ENCODE measurements around the gene FAAH.
"Not testable (repeated sequence)": the region's sequence is repeated elsewhere in the genome, so short reads cannot be mapped to it uniquely, and the experiment has no call there.

Gene FAAH

GRCh38 chr1:46394108-46394871 lies at the start of gene FAAH:
Gene FAAH (plus strand): TSS chr1:46394317. CDS start chr1:46394349, 32 bp downstream.
- peak; percentile 73 for DNase-seq

GRCh38 chr1:46344481-46344880 lies 49.6 kb upstream of the FAAH start:
- DNase-seq, result no peak

- DNase-seq, result no peak
Measured at GRCh38 chr1:46345281-46345680, 48.8 kb upstream of the FAAH start.

- DNase-seq, result no peak
Measured at GRCh38 chr1:46352363-46352762, 41.8 kb upstream of the FAAH start.

GRCh38 chr1:46355920-46356319 lies 38.2 kb upstream of the FAAH start:
- not testable (repeated sequence) for DNase-seq

DNA sequence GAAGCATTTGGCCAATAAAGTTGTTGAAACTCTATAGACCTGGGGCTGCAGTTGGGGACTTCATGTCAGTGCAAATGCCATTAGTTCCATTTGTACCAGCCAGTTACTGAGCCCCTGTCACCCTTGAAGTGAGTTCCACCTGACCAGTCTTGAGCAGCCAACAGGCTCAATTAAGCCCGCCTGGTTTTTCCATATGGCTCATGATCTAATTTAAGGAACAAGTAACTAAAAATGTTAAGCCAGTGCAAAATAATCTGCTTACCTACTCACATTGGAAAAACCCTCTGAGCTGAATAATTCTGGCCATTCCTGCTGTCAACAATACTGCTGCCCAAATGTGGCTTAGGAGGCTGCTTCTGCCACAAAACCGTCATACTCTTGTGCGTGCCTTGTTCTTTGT lies 32.0 kb upstream of the FAAH start:
- DNase-seq, result no peak

GRCh38 chr1:46363121-46363520 lies 31.0 kb upstream of the FAAH start:
- DNase-seq, result no peak

- no peak for DNase-seq
Measured at GRCh38 chr1:46364612-46365011, 29.5 kb upstream of the FAAH start.

GRCh38 chr1:46365796-46366195 lies 28.3 kb upstream of the FAAH start:
- DNase-seq, result not testable (repeated sequence)

GRCh38 chr1:46367072-46367471 lies 27.0 kb upstream of the FAAH start:
- DNase-seq, result no peak

DNA sequence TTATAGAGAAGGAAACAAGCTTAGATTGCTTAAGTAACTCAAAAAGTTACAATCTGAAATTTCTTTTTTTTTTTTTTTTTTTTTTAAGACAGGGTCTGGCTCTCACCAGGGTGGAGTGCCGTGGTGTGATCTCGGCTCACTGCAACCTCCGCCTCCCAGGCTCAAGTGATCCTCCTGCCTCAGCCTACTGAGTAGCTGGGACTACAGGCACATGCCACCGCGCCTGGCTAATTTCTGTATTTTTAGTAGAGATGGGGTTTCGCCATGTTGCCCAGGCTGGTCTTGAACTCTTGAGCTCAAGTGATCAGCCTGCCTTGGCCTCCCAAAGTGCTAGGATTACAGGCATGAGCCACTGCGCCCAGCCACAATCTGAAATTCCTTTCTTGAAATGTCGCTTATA lies 26.4 kb upstream of the FAAH start:
- not testable (repeated sequence) for DNase-seq

GRCh38 chr1:46368791-46369190 lies 25.3 kb upstream of the FAAH start:
- no peak for DNase-seq

DNA sequence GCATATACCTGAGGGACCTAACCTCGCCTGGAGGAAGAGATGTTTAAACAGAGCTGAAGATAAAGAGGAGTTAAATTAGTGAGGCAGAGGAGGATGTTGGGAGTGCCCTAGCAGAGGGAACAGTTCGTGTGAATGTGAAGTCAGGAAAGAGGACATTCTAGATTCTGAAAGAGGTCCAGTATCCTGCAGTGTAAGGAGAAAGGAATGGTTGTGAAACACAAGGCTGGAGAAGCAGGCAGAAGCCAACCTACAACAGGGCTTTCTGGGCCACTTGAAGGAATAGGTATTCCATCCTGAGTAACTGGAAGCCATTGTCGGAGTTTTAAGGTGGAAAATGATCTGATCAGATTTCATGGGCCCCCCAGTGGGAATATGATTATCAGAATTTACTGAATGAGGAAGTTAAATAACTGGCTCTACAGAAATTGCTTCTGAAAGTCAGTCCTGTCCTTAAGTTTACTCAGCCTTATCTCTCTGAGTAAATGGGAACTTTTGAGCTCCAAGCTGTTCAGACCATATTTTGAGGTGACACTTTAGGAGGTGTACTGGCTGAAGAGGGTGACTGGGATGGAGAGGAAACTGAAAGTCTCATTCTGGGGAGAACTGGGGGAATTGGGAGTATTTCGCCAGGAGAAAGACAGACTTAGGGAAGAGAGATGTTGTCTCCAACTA lies 24.4 kb upstream of the FAAH start:
- DNase-seq, result no peak

GRCh38 chr1:46370214-46370633 lies 23.9 kb upstream of the FAAH start:
- DNase-seq, result no peak

- DNase-seq, result no peak
Measured at GRCh38 chr1:46372431-46372830, 21.7 kb upstream of the FAAH start.

DNA sequence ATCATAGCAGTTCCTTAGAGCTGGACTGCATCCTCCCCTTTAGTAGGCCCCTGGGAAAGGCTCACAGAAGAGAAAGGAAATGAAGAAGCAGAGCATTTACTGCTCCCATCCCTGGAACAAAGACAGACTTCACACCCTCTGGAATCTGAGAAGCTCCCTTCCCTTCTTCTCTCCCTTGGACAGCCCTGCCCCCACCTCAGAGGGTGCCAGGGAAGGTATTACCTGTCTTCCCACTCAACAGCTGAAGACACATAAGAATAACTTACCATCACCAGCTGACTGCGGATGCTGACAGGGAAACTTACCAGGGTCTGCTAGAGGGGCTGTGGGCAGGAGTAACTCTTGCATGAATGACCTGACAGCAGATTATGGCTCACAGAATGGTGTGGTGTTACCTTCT lies 14.1 kb upstream of the FAAH start:
- no peak for DNase-seq

DNA sequence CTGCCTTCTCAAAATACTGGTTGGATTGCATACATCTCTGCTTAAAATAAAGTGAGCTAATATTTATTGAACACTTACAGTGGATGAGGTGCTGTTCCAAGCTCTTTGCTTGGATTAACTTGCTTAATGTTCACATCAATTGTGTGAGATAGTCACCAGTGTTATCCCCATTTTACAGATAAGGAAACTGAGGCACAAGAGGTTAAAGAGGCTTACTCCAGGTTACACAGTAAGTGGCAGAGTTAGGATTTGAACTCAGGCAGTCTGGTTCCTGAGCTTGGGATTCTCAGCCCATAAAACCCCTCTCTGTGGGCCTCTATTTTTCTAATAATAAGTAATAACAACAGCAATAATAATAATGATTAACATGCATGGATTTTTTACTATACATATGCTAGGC lies 13.6 kb upstream of the FAAH start:
- DNase-seq, result no peak

DNA sequence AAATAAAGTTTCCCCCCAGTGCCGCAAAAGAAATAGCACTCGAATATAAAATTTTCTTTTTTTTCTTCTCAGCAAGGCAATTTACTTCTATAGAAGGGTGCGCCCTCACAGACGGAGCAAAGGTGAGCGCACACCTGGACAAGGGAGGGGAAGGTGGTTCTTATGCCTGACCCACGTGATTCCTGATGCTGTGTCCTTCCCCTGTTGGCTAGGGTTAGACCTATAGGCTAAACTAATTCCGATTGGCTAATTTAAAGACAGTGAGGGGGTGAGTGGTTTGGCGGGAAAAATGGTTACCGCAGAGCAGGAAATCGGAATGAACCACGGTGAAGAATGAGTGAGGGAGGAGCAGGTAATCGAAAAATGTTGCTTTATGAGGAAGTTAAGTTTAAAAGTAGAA lies 607 bp upstream of the FAAH start:
- DNase-seq, result no peak

DNA sequence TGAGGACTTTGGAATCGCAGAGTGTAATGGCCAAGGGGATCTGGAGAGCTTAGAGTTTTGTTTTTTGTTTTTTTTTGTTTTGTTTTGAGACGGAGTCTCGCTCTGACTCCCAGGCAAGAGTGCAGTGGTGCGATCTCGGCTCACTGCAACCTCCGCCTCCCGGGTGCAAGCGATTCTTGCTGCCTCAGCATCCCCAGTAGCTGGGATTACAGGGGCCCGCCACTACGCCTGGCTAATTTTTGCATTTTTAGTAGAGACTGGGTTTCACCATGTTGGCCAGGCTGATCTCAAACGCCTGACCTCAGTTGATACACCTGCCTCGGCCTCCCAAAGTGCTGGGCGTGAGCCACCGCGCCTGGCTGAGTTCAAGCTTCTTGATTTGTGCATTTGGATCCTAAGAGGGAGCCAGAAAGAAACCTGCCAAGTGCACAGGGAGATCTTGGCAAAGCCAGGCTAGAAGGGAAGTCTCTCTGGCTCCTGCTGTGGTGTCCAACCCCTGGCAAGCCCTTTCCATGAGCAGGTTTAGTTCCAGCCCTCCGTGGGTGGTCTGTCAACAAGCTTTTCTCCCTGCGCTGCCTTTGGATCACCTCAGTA lies 852 bp downstream of the FAAH start:
- no peak for DNase-seq

- no peak for DNase-seq
Measured at GRCh38 chr1:46396441-46397398, 2.6 kb downstream of the FAAH start.

DNA sequence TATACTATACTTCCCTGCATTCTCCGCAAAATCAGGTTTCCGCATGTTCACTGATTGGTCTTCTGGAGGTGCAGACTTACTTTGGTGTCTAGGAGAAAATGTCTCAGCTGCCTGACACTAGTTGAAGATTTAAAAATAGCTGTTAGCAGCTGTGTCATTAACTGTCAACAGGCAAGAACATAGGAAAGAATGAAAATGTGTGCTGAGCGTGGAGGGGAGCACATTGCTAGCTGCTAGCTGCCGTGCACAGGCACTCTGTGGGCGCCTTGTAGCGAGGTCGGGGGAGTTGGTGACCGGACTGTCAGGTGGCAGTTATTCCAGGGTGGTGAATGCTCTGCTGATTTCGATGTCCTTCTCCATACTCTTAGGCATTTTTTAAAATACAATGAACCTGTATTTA lies 5.2 kb downstream of the FAAH start:
- no peak for DNase-seq

DNA sequence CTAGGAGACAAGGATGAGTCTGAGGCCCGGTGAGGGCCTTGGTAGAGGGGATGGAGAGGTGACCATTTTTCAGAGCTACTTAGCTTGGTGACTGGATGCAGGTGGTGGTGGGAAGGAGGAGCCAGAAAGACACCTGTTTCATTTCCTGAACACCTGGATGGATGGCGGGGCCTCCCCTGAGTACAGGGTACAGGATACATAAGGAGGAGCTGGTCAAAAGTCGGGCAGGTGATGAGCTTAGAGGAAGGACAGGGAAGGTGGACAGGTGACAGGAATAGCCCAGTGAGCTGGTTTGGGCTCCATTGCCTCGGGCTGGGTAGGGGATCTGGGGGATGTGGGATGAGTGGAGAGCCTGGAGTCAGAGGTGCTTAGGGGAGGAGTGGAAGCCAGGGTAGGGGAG lies 6.3 kb downstream of the FAAH start:
- no peak for DNase-seq

All from activated effector memory CD4-positive, alpha-beta T cell treated with anti-CD3 and anti-CD28 coated beads, Interleukin-2, amount 50 U/mL, for 16 hours (primary cell).